ENCODE measurements around the gene MYRIP.

DNA sequence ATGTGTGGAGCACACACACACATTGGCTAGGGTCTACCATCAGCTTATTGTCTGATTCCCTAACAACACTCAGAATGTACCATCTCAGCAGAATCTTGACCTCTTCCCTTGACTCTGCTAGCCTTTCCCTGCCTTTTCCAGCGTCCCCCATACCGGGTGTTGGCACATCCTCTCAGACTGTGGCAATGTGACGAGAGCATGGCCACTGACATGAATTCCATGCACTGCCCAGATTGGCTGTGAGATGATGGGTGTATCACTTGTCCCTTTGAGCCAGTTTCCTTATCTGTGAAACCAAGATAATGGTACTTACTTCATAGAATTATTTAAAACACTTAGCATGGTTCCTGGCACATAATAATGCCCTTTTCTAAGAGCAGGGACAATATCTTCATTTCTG lies 439.8 kb downstream of the MYRIP start:
- TF ChIP-seq, protein P1, sequence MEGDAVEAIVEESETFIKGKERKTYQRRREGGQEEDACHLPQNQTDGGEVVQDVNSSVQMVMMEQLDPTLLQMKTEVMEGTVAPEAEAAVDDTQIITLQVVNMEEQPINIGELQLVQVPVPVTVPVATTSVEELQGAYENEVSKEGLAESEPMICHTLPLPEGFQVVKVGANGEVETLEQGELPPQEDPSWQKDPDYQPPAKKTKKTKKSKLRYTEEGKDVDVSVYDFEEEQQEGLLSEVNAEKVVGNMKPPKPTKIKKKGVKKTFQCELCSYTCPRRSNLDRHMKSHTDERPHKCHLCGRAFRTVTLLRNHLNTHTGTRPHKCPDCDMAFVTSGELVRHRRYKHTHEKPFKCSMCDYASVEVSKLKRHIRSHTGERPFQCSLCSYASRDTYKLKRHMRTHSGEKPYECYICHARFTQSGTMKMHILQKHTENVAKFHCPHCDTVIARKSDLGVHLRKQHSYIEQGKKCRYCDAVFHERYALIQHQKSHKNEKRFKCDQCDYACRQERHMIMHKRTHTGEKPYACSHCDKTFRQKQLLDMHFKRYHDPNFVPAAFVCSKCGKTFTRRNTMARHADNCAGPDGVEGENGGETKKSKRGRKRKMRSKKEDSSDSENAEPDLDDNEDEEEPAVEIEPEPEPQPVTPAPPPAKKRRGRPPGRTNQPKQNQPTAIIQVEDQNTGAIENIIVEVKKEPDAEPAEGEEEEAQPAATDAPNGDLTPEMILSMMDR (IDR thresholded peaks at IDR 0.05), result no peak
- no peak for TF ChIP-seq POLR2A (IDR thresholded peaks at IDR 0.05)

All from thyroid gland (tissue), 4 donors.